Thyroid gland (tissue), 4 donors: ENCODE measurements around the gene HIVEP3. TPM values are rescaled to one million over a fixed set of nuclear protein-coding genes. Genes with fewer than 3 reads are reported as not detected.

Experiments
- DNase-seq, 2 donors: peaks; one replicate each; pipeline ENCODE4 v3.0.0-alpha.2; 2019
- H3K27ac ChIP-seq, 3 donors: fragments of 200-600 bp; sonication (generic); 1 replicate in 2 of 3; 2 replicates in 1 of 3; pipeline ENCODE4 v1.5.1; 2016 to 2019; ENCODE audit warnings: mild to moderate bottlenecking in 1 of 3, moderate library complexity in 1 of 3
- H3K27me3 ChIP-seq: fragments of 200-600 bp; sonication (generic); one replicate; pipeline ENCODE4 v1.5.1; 2019
- H3K36me3 ChIP-seq, 2 donors: fragments of 200-600 bp; sonication (generic); one replicate each; pipeline ENCODE4 v1.5.1; 2016 to 2019
- H3K4me1 ChIP-seq, 2 donors: fragments of 200-600 bp; sonication (generic); one replicate each; pipeline ENCODE4 v1.5.1; 2017 to 2019
- H3K4me3 ChIP-seq, 3 donors: fragments of 200-600 bp; sonication (generic); replicated peaks in 1 of 3; 1 replicate in 2 of 3; 2 replicates in 1 of 3; pipeline ENCODE4 v1.5.1; 2016; ENCODE audit warnings: mild to moderate bottlenecking in 1 of 3
- H3K9me3 ChIP-seq: fragments of 200-600 bp; sonication (generic); one replicate; pipeline ENCODE4 v1.5.1; 2017
- POLR2A ChIP-seq, 2 donors: fragments of 450-650 bp; IDR thresholded peaks; one replicate each; pipeline ENCODE4 v1.6.1; 2017; ENCODE audit warnings: antibody characterized with exemption in 2 of 2, mild to moderate bottlenecking in 2 of 2, moderate library complexity in 1 of 2
- WGBS, 2 donors: methylation state at CpG; one replicate each; pipeline ENCODE4 v1.1.5; 2017; 5-methylcytosine and 5-hydroxymethylcytosine counted together
- intact Hi-C: fragments of 100-400 bp; cut with DNase I; formaldehyde crosslinking; loops from one replicate; pipeline ENCODE4 v1.15.1; 2023
- total RNA-seq, 4 donors: library from RNA; depleted of rRNA; stranded (reverse); fragments of >200 nt; gene quantifications; one replicate each; pipeline ENCODE4 v1.2.3, GENCODE V29; 2016
- TF ChIP-seq, protein P1 (sequence below), 6 experiments: fragments of 200-600 bp in 3 of 6; fragments of 450-650 bp in 3 of 6; sonication (generic) in 3 of 6; IDR thresholded peaks; one replicate each; pipeline ENCODE4 v1.5.1; 2016 to 2019; ENCODE audit warnings: antibody characterized with exemption in 6 of 6, mild to moderate bottlenecking in 2 of 6, inconsistent platforms in 1 of 6, moderate library complexity in 1 of 6

Gene HIVEP3
- total RNA-seq, 4 donors from 2014 or later, result 9.7 to 13.5 (median 12.5) TPM

- intact Hi-C loops, result no loop called here
- Histone ChIP-seq H3K9me3 (no peaks in the 10 kb centered on the region), H3K27ac (no peak overlapping the region), H3K4me1 (peaks cover 0 to 10% of the 10 kb centered on the region in 2 donors), H3K27me3 (no peaks in the 10 kb centered on the region), H3K36me3 (no peaks in the 10 kb centered on the region), H3K4me3 (no peak overlapping the region)
- TF ChIP-seq, protein P1, sequence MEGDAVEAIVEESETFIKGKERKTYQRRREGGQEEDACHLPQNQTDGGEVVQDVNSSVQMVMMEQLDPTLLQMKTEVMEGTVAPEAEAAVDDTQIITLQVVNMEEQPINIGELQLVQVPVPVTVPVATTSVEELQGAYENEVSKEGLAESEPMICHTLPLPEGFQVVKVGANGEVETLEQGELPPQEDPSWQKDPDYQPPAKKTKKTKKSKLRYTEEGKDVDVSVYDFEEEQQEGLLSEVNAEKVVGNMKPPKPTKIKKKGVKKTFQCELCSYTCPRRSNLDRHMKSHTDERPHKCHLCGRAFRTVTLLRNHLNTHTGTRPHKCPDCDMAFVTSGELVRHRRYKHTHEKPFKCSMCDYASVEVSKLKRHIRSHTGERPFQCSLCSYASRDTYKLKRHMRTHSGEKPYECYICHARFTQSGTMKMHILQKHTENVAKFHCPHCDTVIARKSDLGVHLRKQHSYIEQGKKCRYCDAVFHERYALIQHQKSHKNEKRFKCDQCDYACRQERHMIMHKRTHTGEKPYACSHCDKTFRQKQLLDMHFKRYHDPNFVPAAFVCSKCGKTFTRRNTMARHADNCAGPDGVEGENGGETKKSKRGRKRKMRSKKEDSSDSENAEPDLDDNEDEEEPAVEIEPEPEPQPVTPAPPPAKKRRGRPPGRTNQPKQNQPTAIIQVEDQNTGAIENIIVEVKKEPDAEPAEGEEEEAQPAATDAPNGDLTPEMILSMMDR (IDR thresholded peaks at IDR 0.05), result no peak
- TF ChIP-seq POLR2A (IDR thresholded peaks at IDR 0.05), result no peak
- DNase-seq, result no peak
- WGBS, 2 donors, result 100% methylated on average over 1 of the region's 1 CpG; no CpG with 5 or more reads in 1 of the 2 donors
Observed at GRCh38 chr1:41679994-41680393, 238.7 kb downstream of the HIVEP3 start.

DNA sequence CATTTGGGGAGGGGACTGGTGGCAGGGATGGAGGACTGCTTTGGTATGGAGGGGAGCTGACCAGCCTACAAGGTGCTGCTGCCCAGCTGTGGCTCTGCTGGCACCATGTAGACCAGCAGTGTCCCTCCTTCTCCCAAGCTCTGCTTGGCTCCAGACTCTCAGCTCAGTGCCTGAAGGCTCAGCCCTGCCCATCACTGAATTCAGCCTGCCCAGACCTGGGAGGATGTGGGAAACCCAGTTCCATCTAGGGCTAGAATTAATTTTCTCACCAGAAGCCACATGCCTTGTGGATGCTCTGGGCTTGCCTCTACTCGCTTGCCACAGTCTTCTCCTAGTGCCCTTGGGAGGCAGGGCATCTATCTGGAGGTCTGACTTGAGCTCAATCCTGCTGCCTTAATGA is 239.2 kb downstream of the HIVEP3 start:
- no peaks in the 10 kb centered on the region for H3K36me3 ChIP-seq
- no peak for DNase-seq
- peaks cover 0 to 10% of the 10 kb centered on the region in 2 donors for H3K4me1 ChIP-seq
- H3K4me3 ChIP-seq, result no peak overlapping the region
- TF ChIP-seq, protein P1 (IDR thresholded peaks at IDR 0.05), result no peak
- TF ChIP-seq POLR2A (IDR thresholded peaks at IDR 0.05), result no peak
- H3K27ac ChIP-seq, result no peak overlapping the region
- no peaks in the 10 kb centered on the region for H3K9me3 ChIP-seq
- intact Hi-C loops, result no loop called here
- WGBS, 2 donors, result 83 to 94% methylated on average over 1 of the region's 1 CpG
- H3K27me3 ChIP-seq, result no peaks in the 10 kb centered on the region

DNA sequence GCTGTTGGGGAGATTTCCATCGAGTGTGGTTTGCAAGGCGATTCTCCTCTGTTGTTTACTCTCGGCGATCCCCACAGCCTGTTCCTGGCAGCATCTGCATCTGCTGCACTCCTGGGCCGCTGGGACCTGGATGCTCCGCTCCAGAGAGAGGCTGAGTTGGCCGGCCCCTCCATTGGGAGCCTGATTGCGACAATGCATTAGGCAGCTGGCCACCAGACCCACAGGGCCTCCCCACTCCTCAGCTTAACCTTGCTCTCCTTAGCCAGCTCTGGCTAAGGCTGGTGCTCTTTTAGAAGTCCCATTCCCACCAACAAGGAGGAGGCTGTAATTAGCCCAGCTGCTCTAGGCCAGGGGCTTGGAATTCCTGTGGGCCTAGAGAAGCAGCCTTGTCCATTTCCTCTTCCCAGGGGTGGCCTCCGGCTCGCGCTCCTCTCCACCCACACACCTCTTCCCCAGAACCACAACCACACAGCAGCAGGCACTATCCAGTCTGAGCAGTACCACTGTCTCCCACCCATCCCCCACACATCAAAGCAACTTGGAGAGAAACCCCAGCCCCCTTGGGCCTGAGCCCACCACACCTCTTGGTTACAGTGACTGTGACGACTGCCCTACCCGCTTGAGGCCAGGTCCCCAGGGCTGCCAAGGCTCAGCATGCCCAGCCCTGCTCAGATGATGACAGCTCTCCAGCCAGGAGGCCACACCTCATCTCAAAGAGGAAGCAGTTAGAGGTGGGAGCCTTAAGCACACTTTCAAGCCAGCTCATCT is 240.4 kb downstream of the HIVEP3 start:
- no peaks in the 10 kb centered on the region for H3K9me3 ChIP-seq
- no peak overlapping the region for H3K4me3 ChIP-seq
- H3K36me3 ChIP-seq, result no peaks in the 10 kb centered on the region
- no peaks in the 10 kb centered on the region for H3K27me3 ChIP-seq
- TF ChIP-seq POLR2A (IDR thresholded peaks at IDR 0.05), result no peak
- TF ChIP-seq, protein P1 (IDR thresholded peaks at IDR 0.05), result no peak
- intact Hi-C loops, result no loop called here
- DNase-seq, result peak in 1 of 2 donors; percentile 16
- H3K4me1 ChIP-seq, result peaks cover 0 to 13% of the 10 kb centered on the region in 2 donors
- no peak overlapping the region for H3K27ac ChIP-seq
- 76 to 80% methylated on average over 11 to 13 of the region's 13 CpGs for WGBS, 2 donors

DNA sequence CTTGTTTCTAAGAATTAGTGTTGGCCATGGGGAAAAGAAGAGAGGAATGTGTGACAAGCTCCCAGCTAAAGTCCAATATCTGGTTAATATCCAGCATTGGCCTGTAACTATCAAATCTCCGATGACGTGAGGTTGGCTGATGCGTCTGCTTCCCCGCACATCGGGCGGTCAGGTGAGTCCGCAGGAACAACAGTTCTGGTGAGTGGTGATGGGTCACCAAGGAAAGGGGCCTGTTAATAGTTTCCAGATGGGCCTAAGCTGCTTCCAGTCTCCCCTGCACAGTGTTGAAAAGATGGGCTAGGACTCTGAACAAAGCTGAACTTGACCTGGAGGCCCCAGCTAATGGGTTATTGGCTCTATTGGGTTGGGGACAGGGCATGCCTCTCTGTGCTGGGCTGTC is 241.1 kb downstream of the HIVEP3 start:
- Histone ChIP-seq H3K4me1 (peaks cover 0 to 18% of the 10 kb centered on the region in 2 donors), H3K27ac (no peak overlapping the region), H3K36me3 (no peaks in the 10 kb centered on the region), H3K9me3 (no peaks in the 10 kb centered on the region), H3K4me3 (no peak overlapping the region), H3K27me3 (no peaks in the 10 kb centered on the region)
- 86 to 90% methylated on average over 7 of the region's 7 CpGs for WGBS, 2 donors
- TF ChIP-seq POLR2A (IDR thresholded peaks at IDR 0.05), result no peak
- TF ChIP-seq, protein P1 (IDR thresholded peaks at IDR 0.05), result no peak
- DNase-seq, result no peak
- intact Hi-C loops, result no loop called here

- TF ChIP-seq POLR2A (IDR thresholded peaks at IDR 0.05), result no peak
- TF ChIP-seq, protein P1 (IDR thresholded peaks at IDR 0.05), result no peak
- Histone ChIP-seq H3K9me3 (no peaks in the 10 kb centered on the region), H3K36me3 (no peaks in the 10 kb centered on the region), H3K4me1 (peaks cover 0 to 18% of the 10 kb centered on the region in 2 donors), H3K4me3 (no peak overlapping the region), H3K27ac (no peak overlapping the region), H3K27me3 (no peaks in the 10 kb centered on the region)
- no peak for DNase-seq
- intact Hi-C loops, result no loop called here
- 80 to 91% methylated on average over 1 of the region's 1 CpG for WGBS, 2 donors
Observed at GRCh38 chr1:41675401-41675800, 243.3 kb downstream of the HIVEP3 start.
